Measurements from ENCODE around the gene PECR. TPM values are rescaled to one million over a fixed set of nuclear protein-coding genes. Genes with fewer than 3 reads are reported as not detected.

The PECR gene
- total and polyA plus RNA-seq, 8 donors = 3.8 to 7.5 (median 4.8) TPM

DNA sequence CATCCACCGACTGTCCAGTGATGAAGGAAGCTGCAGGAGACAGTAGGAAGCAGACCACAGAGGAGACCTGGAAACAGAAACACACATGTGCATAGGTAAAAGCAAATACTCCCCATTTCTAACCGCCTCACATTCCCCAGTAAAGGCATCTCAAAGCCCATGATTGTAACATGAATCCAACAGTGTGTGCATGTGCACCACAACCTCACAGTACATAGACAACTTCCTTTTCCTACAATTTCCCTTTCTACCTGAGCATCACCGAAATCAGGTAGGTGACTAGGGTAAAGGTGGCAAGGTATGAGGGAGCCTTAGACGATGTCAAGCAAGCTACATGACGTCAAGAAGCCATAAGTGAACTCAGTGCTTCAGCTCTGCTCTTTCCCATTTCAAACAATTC, 37.7 kb downstream of the PECR start:
- no peaks in the 10 kb centered on the region for H3K9me3 ChIP-seq
- TF ChIP-seq, protein P1, sequence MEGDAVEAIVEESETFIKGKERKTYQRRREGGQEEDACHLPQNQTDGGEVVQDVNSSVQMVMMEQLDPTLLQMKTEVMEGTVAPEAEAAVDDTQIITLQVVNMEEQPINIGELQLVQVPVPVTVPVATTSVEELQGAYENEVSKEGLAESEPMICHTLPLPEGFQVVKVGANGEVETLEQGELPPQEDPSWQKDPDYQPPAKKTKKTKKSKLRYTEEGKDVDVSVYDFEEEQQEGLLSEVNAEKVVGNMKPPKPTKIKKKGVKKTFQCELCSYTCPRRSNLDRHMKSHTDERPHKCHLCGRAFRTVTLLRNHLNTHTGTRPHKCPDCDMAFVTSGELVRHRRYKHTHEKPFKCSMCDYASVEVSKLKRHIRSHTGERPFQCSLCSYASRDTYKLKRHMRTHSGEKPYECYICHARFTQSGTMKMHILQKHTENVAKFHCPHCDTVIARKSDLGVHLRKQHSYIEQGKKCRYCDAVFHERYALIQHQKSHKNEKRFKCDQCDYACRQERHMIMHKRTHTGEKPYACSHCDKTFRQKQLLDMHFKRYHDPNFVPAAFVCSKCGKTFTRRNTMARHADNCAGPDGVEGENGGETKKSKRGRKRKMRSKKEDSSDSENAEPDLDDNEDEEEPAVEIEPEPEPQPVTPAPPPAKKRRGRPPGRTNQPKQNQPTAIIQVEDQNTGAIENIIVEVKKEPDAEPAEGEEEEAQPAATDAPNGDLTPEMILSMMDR (IDR thresholded peaks at IDR 0.05) = no peak
- DNase-seq (no peak), FAIRE-seq (no peak), ATAC-seq (no peak)
- peaks cover 0 to 6% (median 0%) of the 10 kb centered on the region in 3 donors for H3K36me3 ChIP-seq
- no peaks in the 10 kb centered on the region for H3K4me1 ChIP-seq
- no peaks in the 10 kb centered on the region for H3K27me3 ChIP-seq
- intact Hi-C loops (cut with DNase I) = no loop called here
- H3K27ac ChIP-seq = no peak overlapping the region
- no peak overlapping the region for H3K4me3 ChIP-seq
- WGBS, 2 donors = 91 to 97% methylated on average over 5 of the region's 5 CpGs

DNA sequence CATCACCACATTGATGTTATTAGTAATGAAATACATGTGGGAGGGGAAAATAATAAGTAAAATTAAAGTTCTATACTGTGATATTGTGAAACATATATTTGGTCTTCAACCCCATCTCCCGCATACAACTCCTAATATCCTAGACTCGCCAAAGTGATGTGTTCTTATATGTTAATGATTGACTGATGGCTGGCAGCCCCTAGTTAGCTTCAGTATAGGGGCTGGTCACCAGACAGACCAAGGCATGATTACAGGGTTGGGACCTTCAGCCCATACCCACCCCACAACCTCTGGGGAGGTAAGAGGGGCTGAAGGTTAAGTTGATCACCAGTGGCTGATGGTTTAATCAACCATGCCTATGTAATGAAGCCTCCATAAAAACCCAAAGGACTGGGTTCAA, 40.2 kb downstream of the PECR start:
- no peaks in the 10 kb centered on the region for H3K4me1 ChIP-seq
- DNase-seq (no peak), ATAC-seq (no peak), FAIRE-seq (no peak)
- no peaks in the 10 kb centered on the region for H3K36me3 ChIP-seq
- H3K27me3 ChIP-seq = no peaks in the 10 kb centered on the region
- H3K9me3 ChIP-seq = no peaks in the 10 kb centered on the region
- no peak overlapping the region for H3K27ac ChIP-seq
- no peak overlapping the region for H3K4me3 ChIP-seq
- 86 to 89% methylated on average over 2 of the region's 2 CpGs for WGBS, 2 donors
- TF ChIP-seq, protein P1 (IDR thresholded peaks at IDR 0.05) = no peak
- intact Hi-C loops (cut with DNase I) = no loop called here

DNA sequence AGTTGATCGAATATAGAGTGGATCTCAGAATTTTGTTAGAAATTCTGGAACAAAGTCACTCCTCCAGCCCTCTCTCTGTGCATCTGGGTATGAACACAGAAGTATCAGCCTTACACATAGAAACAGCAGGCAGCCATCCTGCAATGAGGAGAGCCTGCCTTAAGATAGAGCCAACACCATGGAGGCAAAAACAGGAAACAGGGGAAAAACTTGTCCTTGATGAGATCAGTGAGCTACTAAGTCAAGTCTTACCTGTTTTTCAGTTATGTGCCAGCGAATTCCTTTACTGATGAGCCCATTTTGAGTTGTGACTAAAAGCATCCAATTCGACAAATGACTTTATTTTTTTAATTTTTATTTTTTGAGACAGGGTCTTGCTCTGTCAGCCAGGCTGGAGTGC, 41.7 kb downstream of the PECR start:
- H3K4me1 ChIP-seq = no peaks in the 10 kb centered on the region
- H3K27me3 ChIP-seq = no peaks in the 10 kb centered on the region
- intact Hi-C loops (cut with DNase I) = no loop called here
- H3K4me3 ChIP-seq = no peak overlapping the region
- no peaks in the 10 kb centered on the region for H3K36me3 ChIP-seq
- FAIRE-seq (no peak), ATAC-seq (no peak), DNase-seq (no peak)
- WGBS, 2 donors = 80 to 90% methylated on average over 3 of the region's 3 CpGs
- H3K27ac ChIP-seq = no peak overlapping the region
- TF ChIP-seq, protein P1 (IDR thresholded peaks at IDR 0.05) = no peak
- no peaks in the 10 kb centered on the region for H3K9me3 ChIP-seq

DNA sequence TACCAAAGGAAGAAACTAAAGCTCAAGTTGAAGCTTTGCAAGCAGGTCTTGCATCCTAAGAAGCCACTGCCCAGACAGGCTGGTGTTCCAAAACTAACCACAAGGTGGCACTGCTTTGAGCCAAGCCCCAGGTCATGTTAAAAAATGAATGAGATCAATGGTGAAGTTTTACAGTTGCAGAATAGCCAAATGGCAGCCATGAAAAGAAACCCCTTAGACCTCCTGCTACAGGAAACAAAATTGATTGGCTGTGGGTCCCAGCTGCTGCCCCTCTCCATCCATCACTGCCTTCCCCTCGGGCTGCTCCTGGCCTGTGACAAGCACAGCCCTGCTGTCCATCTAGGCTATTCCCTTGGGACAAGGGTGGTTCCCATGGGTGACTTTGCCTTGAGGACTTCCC, 47.5 kb downstream of the PECR start:
- H3K27ac ChIP-seq = no peak overlapping the region
- peak; percentile 66 to 93 (median 88) for ATAC-seq
- FAIRE-seq = no peak
- peak; percentile 27 to 84 (median 60) for DNase-seq
- intact Hi-C loops (cut with DNase I) = no loop called here
- 53 to 65% methylated on average over 1 of the region's 1 CpG for WGBS, 2 donors
- H3K27me3 ChIP-seq = no peaks in the 10 kb centered on the region
- H3K4me3 ChIP-seq = no peak overlapping the region
- no peaks in the 10 kb centered on the region for H3K36me3 ChIP-seq
- no peaks in the 10 kb centered on the region for H3K4me1 ChIP-seq
- TF ChIP-seq, protein P1 (IDR thresholded peaks at IDR 0.05) = peak; percentile 90 to 97 (median 92)
- H3K9me3 ChIP-seq = no peaks in the 10 kb centered on the region

DNA sequence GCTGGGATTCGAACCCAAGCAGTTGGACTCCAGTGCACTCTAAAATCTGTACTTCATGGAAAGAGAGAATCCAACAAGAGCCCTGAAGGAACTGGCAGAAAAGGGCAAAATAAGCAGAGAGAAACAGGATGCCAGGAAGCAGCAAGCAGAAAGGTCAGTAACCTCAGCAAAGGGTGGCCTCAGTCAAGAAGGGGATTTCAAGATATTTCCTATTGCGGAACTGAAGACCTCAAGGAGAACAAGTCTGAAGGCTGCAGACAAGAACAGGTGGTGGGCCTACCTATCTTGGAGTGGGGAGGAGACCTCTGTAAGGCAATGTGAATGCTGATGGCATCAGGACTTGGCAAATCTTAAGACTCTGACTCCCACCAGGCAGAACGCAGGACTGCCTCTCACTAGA, 48.2 kb downstream of the PECR start:
- ATAC-seq (no peak), DNase-seq (no peak), FAIRE-seq (no peak)
- WGBS, 2 donors = 93 to 96% methylated on average over 3 of the region's 3 CpGs
- TF ChIP-seq, protein P1 (IDR thresholded peaks at IDR 0.05) = no peak
- intact Hi-C loops (cut with DNase I) = no loop called here
- H3K9me3 ChIP-seq = no peaks in the 10 kb centered on the region
- H3K36me3 ChIP-seq = no peaks in the 10 kb centered on the region
- H3K4me1 ChIP-seq = no peaks in the 10 kb centered on the region
- no peak overlapping the region for H3K4me3 ChIP-seq
- H3K27ac ChIP-seq = no peak overlapping the region
- H3K27me3 ChIP-seq = no peaks in the 10 kb centered on the region

Data from pancreas (tissue), 10 donors.